ENCODE results near the gene WARS2.

WARS2 gene

GRCh38 chr1:119080586-119080985 is 59.9 kb downstream of the WARS2 start:
- H3K36me3 ChIP-seq (replicated peaks in 1 of 2; ENCODE audit: control insufficient read depth in 2 of 2, insufficient read depth in 2 of 2, low read length in 2 of 2) = no peaks in the 10 kb centered on the region
- H3K4me1 ChIP-seq (ENCODE audit: control insufficient read depth in 2 of 2, insufficient read depth in 1 of 2, low read depth in 1 of 2, low read length in 2 of 2) = peaks cover 0 to 5% of the 10 kb centered on the region in 2 donors
- no peak overlapping the region for H3K4me2 ChIP-seq (ENCODE audit: insufficient read depth, low read length, poor library complexity, severe bottlenecking)
- no peak overlapping the region for H2BK5ac ChIP-seq (ENCODE audit: low read length)
- H3K27ac ChIP-seq (replicated peaks; ENCODE audit: low read length) = no peak overlapping the region
- H3K9ac ChIP-seq (ENCODE audit: low read depth, low read length, poor library complexity) = no peak overlapping the region
- H3K23ac ChIP-seq (ENCODE audit: low read depth, low read length, poor library complexity) = no peak overlapping the region
- no peaks in the 10 kb centered on the region for H3K9me3 ChIP-seq (replicated peaks in 1 of 2; ENCODE audit: control insufficient read depth in 2 of 2, insufficient read depth in 1 of 2, low read depth in 1 of 2, low read length in 2 of 2)
- no peak overlapping the region for H2BK15ac ChIP-seq (ENCODE audit: low read length)
- H3K18ac ChIP-seq (ENCODE audit: low read length) = no peak overlapping the region
- H3K14ac ChIP-seq (ENCODE audit: low read length) = no peak overlapping the region
- H3K4ac ChIP-seq (ENCODE audit: low read length) = no peak overlapping the region
- DNase-seq (ENCODE audit: low spot score) = no peak
- no peak overlapping the region for H4K8ac ChIP-seq (ENCODE audit: low read depth, low read length)
- no peaks in the 10 kb centered on the region for H3K79me1 ChIP-seq (ENCODE audit: low read depth, low read length)
- H3K27me3 ChIP-seq (ENCODE audit: control insufficient read depth in 3 of 3, insufficient read depth in 3 of 3, low read depth in 1 of 3, low read length in 3 of 3) = no peaks in the 10 kb centered on the region
- no peak overlapping the region for H3K4me3 ChIP-seq (ENCODE audit: low read length in 2 of 2)
- no peak overlapping the region for H2BK120ac ChIP-seq (ENCODE audit: low read depth, low read length)
- H2BK12ac ChIP-seq (ENCODE audit: low read length) = no peak overlapping the region
- H2AK5ac ChIP-seq (ENCODE audit: low read depth, low read length) = no peak overlapping the region
- H2AFZ ChIP-seq (ENCODE audit: low read length) = no peak overlapping the region
- WGBS, 2 donors (ENCODE audit: extremely low coverage in 2 of 2, insufficient read length in 2 of 2, insufficient replicate concordance in 1 of 2) = no CpG with 5 or more reads among the region's 4 CpGs
- no peak overlapping the region for H4K91ac ChIP-seq (ENCODE audit: low read depth, low read length, poor library complexity)

GRCh38 chr1:119079881-119080280 is 60.6 kb downstream of the WARS2 start:
- H3K4me2 ChIP-seq (ENCODE audit: insufficient read depth, low read length, poor library complexity, severe bottlenecking) = no peak overlapping the region
- no peak overlapping the region for H2BK12ac ChIP-seq (ENCODE audit: low read length)
- H3K23ac ChIP-seq (ENCODE audit: low read depth, low read length, poor library complexity) = no peak overlapping the region
- H3K27ac ChIP-seq (replicated peaks; ENCODE audit: low read length) = no peak overlapping the region
- no peaks in the 10 kb centered on the region for H3K36me3 ChIP-seq (replicated peaks in 1 of 2; ENCODE audit: control insufficient read depth in 2 of 2, insufficient read depth in 2 of 2, low read length in 2 of 2)
- H3K4ac ChIP-seq (ENCODE audit: low read length) = no peak overlapping the region
- H2BK5ac ChIP-seq (ENCODE audit: low read length) = no peak overlapping the region
- H3K27me3 ChIP-seq (ENCODE audit: control insufficient read depth in 3 of 3, insufficient read depth in 3 of 3, low read depth in 1 of 3, low read length in 3 of 3) = no peaks in the 10 kb centered on the region
- no peak overlapping the region for H3K4me3 ChIP-seq (ENCODE audit: low read length in 2 of 2)
- no peak overlapping the region for H2BK15ac ChIP-seq (ENCODE audit: low read length)
- H3K4me1 ChIP-seq (ENCODE audit: control insufficient read depth in 2 of 2, insufficient read depth in 1 of 2, low read depth in 1 of 2, low read length in 2 of 2) = peaks cover 0 to 5% of the 10 kb centered on the region in 2 donors
- H2AFZ ChIP-seq (ENCODE audit: low read length) = no peak overlapping the region
- no peak overlapping the region for H2AK5ac ChIP-seq (ENCODE audit: low read depth, low read length)
- no peak overlapping the region for H4K8ac ChIP-seq (ENCODE audit: low read depth, low read length)
- H2BK120ac ChIP-seq (ENCODE audit: low read depth, low read length) = no peak overlapping the region
- DNase-seq (ENCODE audit: low spot score) = no peak
- H3K18ac ChIP-seq (ENCODE audit: low read length) = no peak overlapping the region
- H3K14ac ChIP-seq (ENCODE audit: low read length) = no peak overlapping the region
- no CpG with 5 or more reads among the region's 1 CpG for WGBS, 2 donors (ENCODE audit: extremely low coverage in 2 of 2, insufficient read length in 2 of 2, insufficient replicate concordance in 1 of 2)
- H3K9ac ChIP-seq (ENCODE audit: low read depth, low read length, poor library complexity) = no peak overlapping the region
- no peaks in the 10 kb centered on the region for H3K9me3 ChIP-seq (replicated peaks in 1 of 2; ENCODE audit: control insufficient read depth in 2 of 2, insufficient read depth in 1 of 2, low read depth in 1 of 2, low read length in 2 of 2)
- H3K79me1 ChIP-seq (ENCODE audit: low read depth, low read length) = no peaks in the 10 kb centered on the region
- no peak overlapping the region for H4K91ac ChIP-seq (ENCODE audit: low read depth, low read length, poor library complexity)

- Histone ChIP-seq H3K27ac (replicated peaks; ENCODE audit: low read length) (no peak overlapping the region), H3K27me3 (ENCODE audit: control insufficient read depth in 3 of 3, insufficient read depth in 3 of 3, low read depth in 1 of 3, low read length in 3 of 3) (no peaks in the 10 kb centered on the region), H3K9ac (ENCODE audit: low read depth, low read length, poor library complexity) (no peak overlapping the region), H2AFZ (ENCODE audit: low read length) (no peak overlapping the region), H3K9me3 (replicated peaks in 1 of 2; ENCODE audit: control insufficient read depth in 2 of 2, insufficient read depth in 1 of 2, low read depth in 1 of 2, low read length in 2 of 2) (no peaks in the 10 kb centered on the region), H2BK120ac (ENCODE audit: low read depth, low read length) (no peak overlapping the region), H2AK5ac (ENCODE audit: low read depth, low read length) (no peak overlapping the region), H3K79me1 (ENCODE audit: low read depth, low read length) (no peaks in the 10 kb centered on the region), H2BK5ac (ENCODE audit: low read length) (no peak overlapping the region), H2BK12ac (ENCODE audit: low read length) (no peak overlapping the region), H3K4me1 (ENCODE audit: control insufficient read depth in 2 of 2, insufficient read depth in 1 of 2, low read depth in 1 of 2, low read length in 2 of 2) (peaks cover 0 to 2% of the 10 kb centered on the region in 2 donors), H4K8ac (ENCODE audit: low read depth, low read length) (no peak overlapping the region), H3K4me2 (ENCODE audit: insufficient read depth, low read length, poor library complexity, severe bottlenecking) (no peak overlapping the region), H2BK15ac (ENCODE audit: low read length) (no peak overlapping the region), H3K18ac (ENCODE audit: low read length) (no peak overlapping the region), H3K4me3 (ENCODE audit: low read length in 2 of 2) (no peak overlapping the region), H3K36me3 (replicated peaks in 1 of 2; ENCODE audit: control insufficient read depth in 2 of 2, insufficient read depth in 2 of 2, low read length in 2 of 2) (no peaks in the 10 kb centered on the region), H3K23ac (ENCODE audit: low read depth, low read length, poor library complexity) (no peak overlapping the region), H4K91ac (ENCODE audit: low read depth, low read length, poor library complexity) (no peak overlapping the region), H3K4ac (ENCODE audit: low read length) (no peak overlapping the region), H3K14ac (ENCODE audit: low read length) (no peak overlapping the region)
- WGBS, 2 donors (ENCODE audit: extremely low coverage in 2 of 2, insufficient read length in 2 of 2, insufficient replicate concordance in 1 of 2) = no CpG with 5 or more reads among the region's 1 CpG
- no peak for DNase-seq (ENCODE audit: low spot score)
Observed at GRCh38 chr1:119075614-119076013, 64.8 kb downstream of the WARS2 start.

- Histone ChIP-seq H3K4me1 (ENCODE audit: control insufficient read depth in 2 of 2, insufficient read depth in 1 of 2, low read depth in 1 of 2, low read length in 2 of 2) (peaks cover 0 to 3% of the 10 kb centered on the region in 2 donors), H3K18ac (ENCODE audit: low read length) (no peak overlapping the region), H2BK15ac (ENCODE audit: low read length) (no peak overlapping the region), H2AK5ac (ENCODE audit: low read depth, low read length) (no peak overlapping the region), H3K9me3 (replicated peaks in 1 of 2; ENCODE audit: control insufficient read depth in 2 of 2, insufficient read depth in 1 of 2, low read depth in 1 of 2, low read length in 2 of 2) (no peaks in the 10 kb centered on the region), H2BK5ac (ENCODE audit: low read length) (no peak overlapping the region), H2BK120ac (ENCODE audit: low read depth, low read length) (no peak overlapping the region), H3K4me2 (ENCODE audit: insufficient read depth, low read length, poor library complexity, severe bottlenecking) (no peak overlapping the region), H3K4ac (ENCODE audit: low read length) (no peak overlapping the region), H3K27me3 (ENCODE audit: control insufficient read depth in 3 of 3, insufficient read depth in 3 of 3, low read depth in 1 of 3, low read length in 3 of 3) (no peaks in the 10 kb centered on the region), H3K4me3 (ENCODE audit: low read length in 2 of 2) (no peak overlapping the region), H3K36me3 (replicated peaks in 1 of 2; ENCODE audit: control insufficient read depth in 2 of 2, insufficient read depth in 2 of 2, low read length in 2 of 2) (no peaks in the 10 kb centered on the region), H3K9ac (ENCODE audit: low read depth, low read length, poor library complexity) (no peak overlapping the region), H3K14ac (ENCODE audit: low read length) (no peak overlapping the region), H3K23ac (ENCODE audit: low read depth, low read length, poor library complexity) (no peak overlapping the region), H3K27ac (replicated peaks; ENCODE audit: low read length) (no peak overlapping the region), H2BK12ac (ENCODE audit: low read length) (no peak overlapping the region), H4K91ac (ENCODE audit: low read depth, low read length, poor library complexity) (no peak overlapping the region), H4K8ac (ENCODE audit: low read depth, low read length) (no peak overlapping the region), H3K79me1 (ENCODE audit: low read depth, low read length) (no peaks in the 10 kb centered on the region), H2AFZ (ENCODE audit: low read length) (no peak overlapping the region)
- WGBS, 2 donors (ENCODE audit: extremely low coverage in 2 of 2, insufficient read length in 2 of 2, insufficient replicate concordance in 1 of 2) = no CpG with 5 or more reads among the region's 3 CpGs
- DNase-seq (ENCODE audit: low spot score) = no peak
Observed at GRCh38 chr1:119071321-119071720, 69.1 kb downstream of the WARS2 start.

Measured in neuronal stem cell (in vitro differentiated cells).